Measurements from ENCODE around the gene UPK1A. TPM values are rescaled to one million over a fixed set of nuclear protein-coding genes. Genes with fewer than 3 reads are reported as not detected.

Gene UPK1A
- total and polyA plus RNA-seq, 2 experiments from 2014 or later, result 7.8 to 19.6 TPM

- no peaks in the 10 kb centered on the region for H3K9me3 ChIP-seq (ENCODE audit: low read depth)
- H2AFZ ChIP-seq, result no peak overlapping the region
- H3K27ac ChIP-seq, result no peak overlapping the region
- H4K20me1 ChIP-seq (ENCODE audit: insufficient read depth, poor library complexity, severe bottlenecking), result no peaks in the 10 kb centered on the region
- no peaks in the 10 kb centered on the region for H3K9me2 ChIP-seq (replicated peaks; ENCODE audit: insufficient read depth)
- TF ChIP-seq, protein P1, sequence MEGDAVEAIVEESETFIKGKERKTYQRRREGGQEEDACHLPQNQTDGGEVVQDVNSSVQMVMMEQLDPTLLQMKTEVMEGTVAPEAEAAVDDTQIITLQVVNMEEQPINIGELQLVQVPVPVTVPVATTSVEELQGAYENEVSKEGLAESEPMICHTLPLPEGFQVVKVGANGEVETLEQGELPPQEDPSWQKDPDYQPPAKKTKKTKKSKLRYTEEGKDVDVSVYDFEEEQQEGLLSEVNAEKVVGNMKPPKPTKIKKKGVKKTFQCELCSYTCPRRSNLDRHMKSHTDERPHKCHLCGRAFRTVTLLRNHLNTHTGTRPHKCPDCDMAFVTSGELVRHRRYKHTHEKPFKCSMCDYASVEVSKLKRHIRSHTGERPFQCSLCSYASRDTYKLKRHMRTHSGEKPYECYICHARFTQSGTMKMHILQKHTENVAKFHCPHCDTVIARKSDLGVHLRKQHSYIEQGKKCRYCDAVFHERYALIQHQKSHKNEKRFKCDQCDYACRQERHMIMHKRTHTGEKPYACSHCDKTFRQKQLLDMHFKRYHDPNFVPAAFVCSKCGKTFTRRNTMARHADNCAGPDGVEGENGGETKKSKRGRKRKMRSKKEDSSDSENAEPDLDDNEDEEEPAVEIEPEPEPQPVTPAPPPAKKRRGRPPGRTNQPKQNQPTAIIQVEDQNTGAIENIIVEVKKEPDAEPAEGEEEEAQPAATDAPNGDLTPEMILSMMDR (IDR thresholded peaks at IDR 0.05; ENCODE audit: poor library complexity), result no peak
- no peak for TF ChIP-seq EZH2 (IDR thresholded peaks at IDR 0.05; ENCODE audit: borderline replicate concordance)
- TF ChIP-seq EZH2phosphoT487 (IDR thresholded peaks at IDR 0.05; ENCODE audit: low read depth, severe bottlenecking, unreplicated experiment), result no peak
- H3K4me3 ChIP-seq, result no peak overlapping the region
- 93% methylated on average over 6 of the region's 6 CpGs for WGBS (ENCODE audit: low lambda C conversion rate, missing lambda C conversion rate)
- no peaks in the 10 kb centered on the region for H3K4me1 ChIP-seq (ENCODE audit: insufficient read depth)
- no peak for DNase-seq (ENCODE audit: low spot score)
- no peak overlapping the region for H3K4me2 ChIP-seq
- H3K79me2 ChIP-seq, result no peaks in the 10 kb centered on the region
- H3K27me3 ChIP-seq, result no peaks in the 10 kb centered on the region
- no peaks in the 10 kb centered on the region for H3K36me3 ChIP-seq (replicated peaks; ENCODE audit: insufficient read depth, low read depth)
These were observed 42.8 kb upstream of the UPK1A start for GRCh38 chr19:35623327-35624010.

- Histone ChIP-seq H3K9me2 (replicated peaks; ENCODE audit: insufficient read depth) (no peaks in the 10 kb centered on the region), H2AFZ (peak overlapping the region; percentile 9), H3K27me3 (no peaks in the 10 kb centered on the region), H3K9me3 (ENCODE audit: low read depth) (no peaks in the 10 kb centered on the region), H3K36me3 (replicated peaks; ENCODE audit: insufficient read depth, low read depth) (no peaks in the 10 kb centered on the region), H3K4me3 (peak overlapping the region; percentile 28), H4K20me1 (ENCODE audit: insufficient read depth, poor library complexity, severe bottlenecking) (no peaks in the 10 kb centered on the region), H3K4me2 (peak overlapping the region; percentile 82), H3K79me2 (peaks cover 12% of the 10 kb centered on the region), H3K4me1 (ENCODE audit: insufficient read depth) (peaks cover 7% of the 10 kb centered on the region), H3K27ac (peak overlapping the region; percentile 85)
- 37% methylated on average over 9 of the region's 9 CpGs for WGBS (ENCODE audit: low lambda C conversion rate, missing lambda C conversion rate)
- no peak for TF ChIP-seq EZH2 (IDR thresholded peaks at IDR 0.05; ENCODE audit: borderline replicate concordance)
- TF ChIP-seq, protein P1 (IDR thresholded peaks at IDR 0.05; ENCODE audit: poor library complexity), result no peak
- no peak for TF ChIP-seq EZH2phosphoT487 (IDR thresholded peaks at IDR 0.05; ENCODE audit: low read depth, severe bottlenecking, unreplicated experiment)
- DNase-seq (ENCODE audit: low spot score), result no peak
These were observed 38.1 kb upstream of the UPK1A start for GRCh38 chr19:35628264-35628564.

DNA sequence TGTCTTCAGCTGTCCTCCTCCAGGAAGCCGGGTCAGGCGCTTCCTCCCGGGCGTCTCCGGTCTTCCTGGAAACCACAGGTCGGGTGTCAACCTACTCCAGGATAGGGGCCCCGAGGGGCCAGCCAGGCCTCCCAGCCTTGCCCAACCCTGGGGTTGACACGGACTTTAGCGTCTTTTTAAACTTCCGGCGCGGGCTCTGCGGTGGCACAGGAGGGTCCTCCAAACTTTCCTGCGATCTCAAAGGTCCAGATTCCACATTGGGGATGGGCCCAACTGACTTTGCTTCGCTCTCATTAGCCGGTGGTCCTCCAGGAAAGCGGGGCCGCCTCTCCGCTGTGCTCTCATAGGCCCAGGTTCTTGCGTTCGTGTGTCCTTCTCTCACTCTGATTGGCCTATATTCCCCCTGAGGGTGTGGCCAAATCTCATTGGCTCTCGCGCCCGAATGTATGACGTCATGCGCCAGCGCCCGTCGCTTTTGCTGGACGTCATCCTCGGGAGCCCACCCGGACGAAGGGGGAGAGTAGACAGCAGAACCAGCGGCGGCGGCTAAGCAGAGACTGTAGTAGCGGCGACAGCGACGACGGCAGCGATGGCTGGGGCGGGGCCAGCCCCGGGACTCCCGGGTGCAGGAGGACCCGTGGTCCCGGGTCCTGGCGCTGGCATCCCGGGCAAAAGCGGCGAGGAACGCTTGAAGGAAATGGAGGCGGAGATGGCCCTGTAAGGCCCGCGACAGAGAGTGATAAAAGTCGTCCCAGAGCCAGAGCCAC, 37.6 kb upstream of the UPK1A start, which contains the start of gene RBM42:
TSS of gene RBM42 (plus strand) at position 472 of the 767 bp plus-strand sequence. CDS start at position 590, 118 bp downstream.
- H3K27ac ChIP-seq, result peak within 1 kb of the TSS; percentile 85
- WGBS (ENCODE audit: low lambda C conversion rate, missing lambda C conversion rate), result 2% methylated on average over 50 of the region's 56 CpGs
- DNase-seq (ENCODE audit: low spot score), result peak; percentile 98
- TF ChIP-seq EZH2phosphoT487 (IDR thresholded peaks at IDR 0.05; ENCODE audit: low read depth, severe bottlenecking, unreplicated experiment), result no peak
- no peak for TF ChIP-seq EZH2 (IDR thresholded peaks at IDR 0.05; ENCODE audit: borderline replicate concordance)
- TF ChIP-seq, protein P1 (IDR thresholded peaks at IDR 0.05; ENCODE audit: poor library complexity), result no peak
- H2AFZ ChIP-seq, result peak within 1 kb of the TSS; percentile 28
- peaks cover 7% of the 10 kb centered on the region for H3K4me1 ChIP-seq (ENCODE audit: insufficient read depth)
- no peaks in the 10 kb centered on the region for H4K20me1 ChIP-seq (ENCODE audit: insufficient read depth, poor library complexity, severe bottlenecking)
- H3K4me3 ChIP-seq, result peak within 1 kb of the TSS; percentile 47
- H3K9me3 ChIP-seq (ENCODE audit: low read depth), result no peaks in the 10 kb centered on the region
- H3K4me2 ChIP-seq, result peak within 1 kb of the TSS; percentile 98
- H3K79me2 ChIP-seq, result peaks cover 12% of the 10 kb centered on the region
- H3K36me3 ChIP-seq (replicated peaks; ENCODE audit: insufficient read depth, low read depth), result no peaks in the 10 kb centered on the region
- H3K27me3 ChIP-seq, result no peaks in the 10 kb centered on the region
- no peaks in the 10 kb centered on the region for H3K9me2 ChIP-seq (replicated peaks; ENCODE audit: insufficient read depth)

All from hepatocyte (in vitro differentiated cells).